Stimulated activated CD8-positive, alpha-beta memory T cell treated with anti-CD3 and anti-CD28 coated beads, Interleukin-12 subunit alpha, Interleukin-12 subunit beta, amount 100 ng/mL, for 1 hour (primary cell): ENCODE data around the gene FRMD3.
"Not testable (repeated sequence)": the region's sequence is repeated elsewhere in the genome, so short reads cannot be mapped to it uniquely, and the experiment has no call there.

Source experiments
- DNase-seq: peaks from one replicate; pipeline ENCODE4 v3.0.0-alpha.2; 2020; ENCODE audit warnings: low read depth

Gene FRMD3

GRCh38 chr9:83388346-83388745 lies 149.9 kb downstream of the FRMD3 start:
- DNase-seq: no peak

GRCh38 chr9:83387401-83388185 lies 150.6 kb downstream of the FRMD3 start:
- no peak for DNase-seq

GRCh38 chr9:83385317-83385716 lies 152.9 kb downstream of the FRMD3 start:
- DNase-seq: no peak

- DNase-seq: no peak
These were observed 154.0 kb downstream of the FRMD3 start for GRCh38 chr9:83384214-83384613.

- DNase-seq: no peak
These were observed 155.2 kb downstream of the FRMD3 start for GRCh38 chr9:83383034-83383433.

- DNase-seq: no peak
These were observed 155.8 kb downstream of the FRMD3 start for GRCh38 chr9:83382421-83382820.

- DNase-seq: no peak
These were observed 159.2 kb downstream of the FRMD3 start for GRCh38 chr9:83379045-83379444.

GRCh38 chr9:83372957-83373356 lies 165.2 kb downstream of the FRMD3 start:
- no peak for DNase-seq

- no peak for DNase-seq
These were observed 170.9 kb downstream of the FRMD3 start for GRCh38 chr9:83367326-83367725.

- DNase-seq: no peak
These were observed 175.7 kb downstream of the FRMD3 start for GRCh38 chr9:83362341-83362995.

- no peak for DNase-seq
These were observed 179.2 kb downstream of the FRMD3 start for GRCh38 chr9:83359039-83359438.

- DNase-seq: not testable (repeated sequence)
These were observed 179.7 kb downstream of the FRMD3 start for GRCh38 chr9:83358493-83358892.

GRCh38 chr9:83355729-83356151 lies 182.5 kb downstream of the FRMD3 start:
- no peak for DNase-seq

- DNase-seq: no peak
These were observed 183.2 kb downstream of the FRMD3 start for GRCh38 chr9:83355024-83355444.

GRCh38 chr9:83349031-83349430 lies 189.2 kb downstream of the FRMD3 start:
- no peak for DNase-seq

GRCh38 chr9:83346655-83347420 lies 191.4 kb downstream of the FRMD3 start:
- no peak for DNase-seq

GRCh38 chr9:83343366-83343999 lies 194.7 kb downstream of the FRMD3 start:
- DNase-seq: no peak

GRCh38 chr9:83342731-83343130 lies 195.5 kb downstream of the FRMD3 start:
- no peak for DNase-seq

- no peak for DNase-seq
These were observed 196.2 kb downstream of the FRMD3 start for GRCh38 chr9:83342006-83342405.

GRCh38 chr9:83340451-83340850 lies 197.8 kb downstream of the FRMD3 start:
- DNase-seq: no peak

- no peak for DNase-seq
These were observed 198.8 kb downstream of the FRMD3 start for GRCh38 chr9:83339435-83339834.

GRCh38 chr9:83336706-83337105 lies 201.5 kb downstream of the FRMD3 start:
- no peak for DNase-seq
